ENCODE data around the gene ADCY2.

- TF ChIP-seq POLR2A (IDR thresholded peaks at IDR 0.05; ENCODE audit: low read length) (no peak), GATA1 (IDR thresholded peaks at IDR 0.05; ENCODE audit: low read depth, low read length) (no peak)
Measured at GRCh38 chr5:7516253-7516652, 120.3 kb downstream of the ADCY2 start.
